Limb (tissue), 2 donors: ENCODE measurements around the gene TMEM72.
"Not testable (repeated sequence)": the region's sequence is repeated elsewhere in the genome, so short reads cannot be mapped to it uniquely, and the experiment has no call there.

Experiments used
- DNase-seq, 2 donors: peaks; one replicate each; pipeline ENCODE4 v3.0.0-alpha.2; 2016; ENCODE audit errors: extremely low spot score in 2 of 2

The TMEM72 gene

DNA sequence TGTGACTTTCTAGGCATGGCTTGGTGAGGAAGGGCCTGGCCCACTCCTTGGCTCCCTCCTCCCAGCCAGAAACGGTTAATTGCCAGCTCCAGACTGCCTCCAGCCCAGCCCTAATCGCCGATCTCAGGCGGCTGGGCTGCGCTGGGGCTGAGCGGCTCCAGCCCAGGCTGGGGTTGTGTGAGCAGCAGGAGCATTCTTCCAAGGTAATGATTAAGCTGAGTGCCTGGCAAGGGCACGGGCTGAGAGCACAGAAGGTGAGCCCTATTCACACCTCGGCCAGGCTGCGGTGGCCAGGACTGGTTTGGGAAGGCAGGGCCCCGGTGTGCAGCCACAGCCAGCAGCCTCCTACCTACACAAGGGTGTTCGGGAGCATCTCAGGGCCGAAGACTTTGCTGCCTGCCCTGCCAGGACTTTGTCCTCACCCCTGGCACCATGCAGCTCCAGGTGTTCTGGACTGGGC is at the start of gene TMEM72:
Gene TMEM72, plus strand, starts transcription at position 257 of the 460 bp plus-strand sequence. Its CDS starts 176 bp downstream, at position 433.
- DNase-seq, result peak in 1 of 2 donors; percentile 59

- DNase-seq, result no peak
Measured at GRCh38 chr10:44862006-44862751, 49.0 kb upstream of the TMEM72 start.

GRCh38 chr10:44862924-44863323 is 48.2 kb upstream of the TMEM72 start:
- no peak for DNase-seq

DNA sequence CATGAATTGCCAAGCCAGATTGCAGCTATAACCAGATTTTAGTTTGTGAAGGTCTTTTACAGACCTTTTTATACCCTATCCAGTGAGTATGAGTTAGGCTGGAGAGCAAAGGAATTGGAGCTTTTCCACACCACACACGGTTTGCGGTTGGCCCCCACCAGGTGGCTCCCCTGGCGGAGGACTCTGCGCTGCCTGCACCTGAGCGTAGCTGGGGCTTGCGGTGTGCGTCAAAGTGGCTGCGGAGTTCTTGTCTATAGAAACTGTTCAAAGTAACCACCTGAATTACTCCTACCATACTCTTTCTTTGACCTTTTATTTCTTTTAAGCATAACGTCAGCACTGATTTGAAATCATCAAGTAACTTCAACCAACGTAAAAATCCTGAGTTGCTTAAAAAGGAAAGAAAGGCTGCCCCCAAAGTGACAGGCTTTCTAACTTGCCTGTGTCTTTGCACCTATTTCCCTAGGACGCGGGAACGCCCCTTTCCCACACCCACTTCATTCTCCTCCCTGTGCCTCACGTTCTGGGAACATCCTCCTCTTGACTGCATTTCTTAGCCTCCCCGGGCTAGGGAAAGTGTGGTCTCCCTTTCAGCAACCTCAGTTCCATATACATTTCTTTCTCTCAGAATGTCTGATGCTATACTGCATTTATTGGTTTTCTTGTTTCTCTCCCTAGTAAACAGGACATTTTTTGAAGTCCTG is 47.6 kb upstream of the TMEM72 start:
- no peak for DNase-seq

DNA sequence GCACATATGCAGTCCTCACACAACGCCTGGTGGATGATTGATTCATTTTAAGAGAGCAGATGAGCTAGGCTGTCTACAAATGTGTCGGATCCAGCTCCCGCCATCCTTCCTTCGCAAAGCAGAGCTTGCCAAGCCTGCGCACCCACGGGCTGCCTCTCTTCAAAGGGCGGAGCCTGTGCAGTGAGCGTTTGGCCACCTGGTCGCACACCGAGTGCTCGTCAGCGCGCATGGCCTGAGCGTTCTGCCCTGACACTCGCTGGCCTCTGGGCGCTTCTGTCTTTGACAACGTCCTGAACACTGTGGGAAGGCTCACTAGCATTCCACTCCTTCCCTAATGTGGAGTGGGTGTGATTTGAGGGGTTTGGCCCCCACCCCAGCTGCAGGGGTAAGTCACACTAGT is 47.1 kb upstream of the TMEM72 start:
- DNase-seq, result peak; percentile 25 to 65

DNA sequence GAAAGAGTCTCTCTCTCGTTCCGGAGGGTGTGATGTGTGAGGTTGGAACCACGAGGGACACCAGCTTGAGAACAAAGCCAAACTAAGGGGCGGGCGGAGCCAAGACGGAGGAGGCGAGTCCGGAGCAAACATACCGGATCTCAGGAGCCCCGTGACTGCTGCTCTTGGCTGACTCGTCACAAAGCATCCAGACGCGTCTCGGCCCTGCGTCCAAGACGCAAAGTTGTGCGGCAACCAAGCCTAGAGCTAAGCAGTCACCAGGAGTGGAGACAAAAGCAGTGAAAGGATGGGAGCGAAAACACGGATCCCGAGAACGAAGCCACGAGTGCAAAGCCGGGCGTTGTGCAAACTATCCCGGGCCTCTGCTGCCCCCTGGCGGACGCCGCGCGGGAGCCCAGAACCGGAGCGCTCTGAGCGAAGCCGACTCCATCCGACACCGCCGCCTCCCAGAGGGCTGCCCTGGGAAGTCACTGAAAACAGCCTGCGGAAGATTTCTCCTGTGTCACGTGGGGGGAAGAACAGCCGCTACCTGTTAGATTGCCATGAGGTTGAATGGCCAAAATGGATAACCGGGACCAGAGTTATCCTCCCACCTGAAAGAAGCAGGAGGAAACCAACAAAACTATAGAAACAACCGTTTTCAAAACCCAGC is 46.4 kb upstream of the TMEM72 start:
- peak; percentile 91 to 97 for DNase-seq

DNA sequence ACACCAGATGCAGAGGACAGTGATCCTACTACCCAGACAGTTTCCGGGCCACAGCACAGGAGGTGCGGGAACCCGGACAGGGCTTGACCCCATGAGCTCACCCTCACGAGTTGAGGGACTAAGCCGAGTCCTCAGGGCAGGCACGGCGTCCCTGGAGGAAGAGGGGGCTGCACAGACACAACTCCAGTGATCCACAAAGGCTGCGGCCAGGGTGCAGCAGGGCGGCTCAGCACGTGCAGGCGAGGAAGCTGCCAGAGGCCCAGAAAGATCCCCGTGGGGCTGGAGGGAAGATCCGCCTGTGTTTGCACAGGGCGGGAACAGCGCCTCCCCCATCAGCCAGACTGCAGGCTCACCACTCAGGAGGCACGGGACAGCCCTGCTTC is 45.9 kb upstream of the TMEM72 start:
- DNase-seq, result no peak

GRCh38 chr10:44866367-44866766 is 44.8 kb upstream of the TMEM72 start:
- not testable (repeated sequence) for DNase-seq

- no peak for DNase-seq
Measured at GRCh38 chr10:44870031-44870430, 41.1 kb upstream of the TMEM72 start.

- no peak for DNase-seq
Measured at GRCh38 chr10:44873160-44873559, 38.0 kb upstream of the TMEM72 start.

- no peak for DNase-seq
Measured at GRCh38 chr10:44874166-44874565, 37.0 kb upstream of the TMEM72 start.

GRCh38 chr10:44878706-44879530 is 32.2 kb upstream of the TMEM72 start:
- DNase-seq, result peak; percentile 90 to 95

DNA sequence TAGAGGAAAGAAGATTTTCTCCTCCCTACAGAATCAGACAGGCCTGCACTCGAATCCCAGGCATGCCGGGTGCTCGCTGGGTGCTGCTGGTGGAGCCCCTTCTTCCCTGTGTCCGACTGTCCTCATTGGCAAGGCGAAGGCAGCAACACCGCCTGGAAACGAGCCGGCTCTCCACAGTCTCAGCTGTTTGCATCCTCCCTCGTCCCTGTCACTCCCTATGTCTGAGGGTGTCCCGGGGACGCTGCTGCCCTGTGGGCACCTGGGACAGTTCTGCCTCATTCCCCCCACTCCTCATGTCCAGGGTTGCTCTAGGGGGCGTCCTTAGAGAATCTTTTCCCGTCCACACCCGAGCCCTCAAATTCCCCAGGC is 31.6 kb upstream of the TMEM72 start:
- no peak for DNase-seq

- no peak for DNase-seq
Measured at GRCh38 chr10:44880090-44880715, 30.9 kb upstream of the TMEM72 start.

- no peak for DNase-seq
Measured at GRCh38 chr10:44881649-44882048, 29.5 kb upstream of the TMEM72 start.

DNA sequence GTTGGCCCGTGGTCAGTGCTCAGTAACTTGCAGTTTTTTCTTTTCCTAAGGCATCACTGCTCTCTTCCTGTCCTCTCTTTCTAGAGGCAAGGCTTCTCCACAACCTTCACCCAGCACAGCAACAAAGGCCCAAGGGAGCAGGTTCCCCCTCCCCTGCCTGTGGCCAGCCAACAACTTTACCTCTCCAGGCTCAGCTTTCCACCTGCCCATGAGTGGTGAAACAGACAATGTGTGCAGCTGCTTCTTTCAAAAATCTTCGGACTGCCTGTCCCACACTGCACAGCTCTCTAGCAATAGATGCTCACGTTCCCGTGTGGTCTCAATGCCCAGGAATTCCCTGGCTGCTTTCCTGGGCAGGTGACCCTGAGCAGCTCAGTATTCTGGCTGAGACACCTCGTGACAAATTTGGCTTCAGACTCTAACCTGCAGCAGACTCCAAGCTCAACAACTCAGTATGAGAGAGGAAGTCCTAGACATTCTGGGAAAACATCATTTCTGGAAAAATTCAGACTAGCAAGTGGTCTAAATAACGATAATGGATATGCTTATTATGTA is 28.9 kb upstream of the TMEM72 start:
- DNase-seq, result no peak

DNA sequence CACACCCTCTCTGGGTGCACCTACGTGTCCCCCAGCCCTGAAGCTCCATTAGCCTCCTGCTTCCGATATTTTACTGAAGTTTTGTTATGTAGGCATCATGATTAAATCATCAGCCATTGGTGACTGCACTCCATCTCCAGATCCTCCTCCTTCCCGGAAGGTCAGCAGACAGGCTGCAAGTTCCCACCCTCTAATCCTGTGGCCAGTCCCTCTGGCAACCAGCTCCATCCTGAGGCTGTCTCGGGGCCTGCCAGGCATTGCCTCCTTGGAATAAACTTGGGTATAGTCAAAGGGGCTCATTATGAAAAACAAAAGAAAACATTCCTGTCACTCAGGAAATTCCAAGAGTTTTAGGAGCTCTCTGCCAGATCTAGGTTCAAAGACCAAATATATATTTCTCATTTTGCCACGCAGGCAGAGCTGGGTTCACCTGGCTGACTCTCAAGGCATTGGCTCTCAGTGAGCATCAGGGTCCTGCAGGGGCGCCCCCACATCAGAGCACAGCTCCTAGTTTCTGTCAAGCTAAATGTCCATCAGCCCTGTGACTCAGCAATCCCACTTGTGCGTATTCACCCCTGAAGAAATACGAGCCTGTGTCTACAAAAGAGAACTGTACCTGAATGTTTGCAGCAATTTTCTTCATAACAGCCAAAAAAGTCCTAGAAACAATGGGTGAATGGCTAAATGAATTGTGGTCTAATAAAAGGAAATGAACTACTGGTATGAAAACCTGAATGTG is 27.4 kb upstream of the TMEM72 start:
- DNase-seq, result no peak

GRCh38 chr10:44885710-44886109 is 25.4 kb upstream of the TMEM72 start:
- no peak for DNase-seq

DNA sequence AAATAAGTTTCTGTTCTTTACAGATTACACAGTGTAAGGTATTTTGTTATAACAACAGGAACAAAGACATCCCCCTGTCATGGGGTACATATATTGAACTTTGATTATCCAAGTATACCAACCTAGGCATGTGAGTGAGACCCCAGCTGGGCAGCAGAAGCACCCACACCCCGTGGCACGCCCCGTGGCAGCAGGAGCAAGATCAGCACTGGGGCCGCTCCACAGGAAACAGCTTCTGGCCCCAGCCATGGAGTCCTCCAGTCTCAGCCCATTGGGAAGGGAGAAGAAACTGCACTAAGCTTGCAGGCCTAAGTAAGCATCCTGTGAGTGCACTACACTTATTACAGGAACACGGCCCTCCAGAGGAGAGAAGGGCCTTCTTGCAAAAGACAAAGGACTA is 24.2 kb upstream of the TMEM72 start:
- no peak for DNase-seq

- DNase-seq, result no peak
Measured at GRCh38 chr10:44888886-44889285, 22.3 kb upstream of the TMEM72 start.
